Mesothelial cell of epicardium (in vitro differentiated cells): ENCODE data around the gene ACOXL. TPM values are rescaled to one million over a fixed set of nuclear protein-coding genes. Genes with fewer than 3 reads are reported as not detected.

ENCODE experiments used
- DNase-seq, 2 experiments: peaks; one replicate each; pipeline ENCODE4 v3.0.0; 2021; ENCODE audit warnings: low spot score in 2 of 2; ENCODE audit not compliant: unreplicated experiment in 2 of 2
- H3K27ac Mint-ChIP-seq: 2 replicates; pipeline ENCODE4 v1.8.0; 2021; ENCODE audit warnings: mixed read lengths
- H3K27me3 Mint-ChIP-seq: 2 replicates; pipeline ENCODE4 v1.8.0; 2021; ENCODE audit warnings: low read depth, mixed read lengths
- H3K36me3 Mint-ChIP-seq: 2 replicates; pipeline ENCODE4 v1.8.0; 2021; ENCODE audit warnings: mixed read lengths
- H3K4me1 Mint-ChIP-seq: 2 replicates; pipeline ENCODE4 v1.8.0; 2021; ENCODE audit warnings: mixed read lengths
- H3K4me3 Mint-ChIP-seq: 2 replicates; pipeline ENCODE4 v1.8.0; 2021; ENCODE audit warnings: mild to moderate bottlenecking, moderate library complexity, mixed read lengths
- H3K9me3 Mint-ChIP-seq: 2 replicates; pipeline ENCODE4 v1.8.0; 2021; ENCODE audit warnings: mixed read lengths
- CTCF ChIP-seq: fragments of 200-600 bp; sonication (generic); IDR thresholded peaks from one replicate; pipeline ENCODE4 v1.5.0; 2021; ENCODE audit warnings: antibody characterized with exemption; ENCODE audit not compliant: unreplicated experiment
- total RNA-seq: library from RNA; stranded (reverse); gene quantifications from 3 replicates; pipeline ENCODE4 v1.2.1, GENCODE V29; 2021

Gene ACOXL
- total RNA-seq, 1 donor from 2014 or later, result 0.20 TPM

DNA sequence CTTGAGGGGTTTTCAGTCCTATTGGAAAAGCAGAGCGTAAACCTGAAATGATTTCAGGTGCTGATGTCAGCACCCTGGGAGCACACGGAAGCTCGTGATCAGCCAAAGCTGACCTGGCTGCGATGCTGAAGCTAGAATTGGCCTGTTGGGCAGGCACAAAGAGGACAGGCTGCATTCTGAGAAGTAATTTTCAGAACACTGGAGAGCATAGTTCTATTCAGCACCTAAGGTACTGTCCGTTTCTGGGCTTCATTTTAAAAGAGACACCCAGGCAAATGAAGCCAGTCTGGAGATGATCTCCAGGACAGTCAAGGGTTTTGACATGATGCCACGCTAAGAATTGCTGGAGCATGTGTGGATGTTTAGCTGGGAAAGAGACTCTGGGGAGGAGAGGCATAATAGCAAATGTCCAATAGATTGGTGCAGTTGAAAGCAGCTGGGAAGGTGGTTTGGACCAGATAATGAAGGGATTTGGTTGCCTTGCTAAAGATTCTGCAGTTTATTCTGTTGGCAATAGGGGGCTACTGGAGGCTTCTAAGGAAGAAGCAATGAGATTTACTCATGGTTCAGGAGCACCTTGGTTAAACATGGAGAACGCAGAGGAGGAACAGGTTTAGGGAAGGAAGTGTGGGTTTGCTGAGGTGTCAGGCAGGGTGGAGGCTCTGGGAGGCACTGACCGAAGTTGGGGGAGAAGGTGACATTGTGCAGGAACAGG lies 86.6 kb downstream of the ACOXL start:
- no peak overlapping the region for H3K4me3 Mint-ChIP-seq
- no peak for DNase-seq
- H3K36me3 Mint-ChIP-seq, result no peaks in the 10 kb centered on the region
- peaks cover 12% of the 10 kb centered on the region for H3K9me3 Mint-ChIP-seq
- no peak overlapping the region for H3K27ac Mint-ChIP-seq
- no peaks in the 10 kb centered on the region for H3K4me1 Mint-ChIP-seq
- no peak for TF ChIP-seq CTCF
- H3K27me3 Mint-ChIP-seq, result peaks cover 55% of the 10 kb centered on the region

DNA sequence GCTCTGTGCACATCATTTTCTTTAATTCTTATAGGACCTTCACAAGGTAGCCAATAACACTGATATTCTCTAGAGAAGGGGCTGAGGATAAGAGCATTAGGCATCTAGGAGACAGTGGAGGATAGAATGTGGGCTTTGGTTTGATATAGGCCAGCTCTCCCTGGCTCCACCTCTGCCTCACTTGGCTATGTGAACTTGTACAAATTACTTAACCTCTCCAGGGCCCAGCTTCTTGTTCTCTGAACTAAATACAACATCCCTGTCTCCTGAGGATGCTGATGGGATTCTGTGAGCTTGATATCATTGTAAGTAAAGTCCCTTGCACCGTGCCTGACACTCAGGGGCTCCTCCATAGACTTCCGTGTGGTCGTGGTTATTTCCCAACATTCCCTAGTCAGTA lies 87.3 kb downstream of the ACOXL start:
- H3K27me3 Mint-ChIP-seq, result peaks cover 55% of the 10 kb centered on the region
- H3K4me1 Mint-ChIP-seq, result no peaks in the 10 kb centered on the region
- H3K36me3 Mint-ChIP-seq, result no peaks in the 10 kb centered on the region
- H3K9me3 Mint-ChIP-seq, result peaks cover 20% of the 10 kb centered on the region
- no peak overlapping the region for H3K27ac Mint-ChIP-seq
- DNase-seq, result no peak
- no peak overlapping the region for H3K4me3 Mint-ChIP-seq
- no peak for TF ChIP-seq CTCF

GRCh38 chr2:110820128-110820527 lies 87.8 kb downstream of the ACOXL start:
- H3K9me3 Mint-ChIP-seq, result peaks cover 24% of the 10 kb centered on the region
- DNase-seq, result no peak
- H3K27ac Mint-ChIP-seq, result no peak overlapping the region
- peaks cover 55% of the 10 kb centered on the region for H3K27me3 Mint-ChIP-seq
- no peak for TF ChIP-seq CTCF
- no peak overlapping the region for H3K4me3 Mint-ChIP-seq
- H3K4me1 Mint-ChIP-seq, result no peaks in the 10 kb centered on the region
- H3K36me3 Mint-ChIP-seq, result no peaks in the 10 kb centered on the region

- H3K27ac Mint-ChIP-seq, result no peak overlapping the region
- no peak for DNase-seq
- no peaks in the 10 kb centered on the region for H3K36me3 Mint-ChIP-seq
- peaks cover 29% of the 10 kb centered on the region for H3K9me3 Mint-ChIP-seq
- no peak overlapping the region for H3K4me3 Mint-ChIP-seq
- H3K27me3 Mint-ChIP-seq, result peaks cover 49% of the 10 kb centered on the region
- H3K4me1 Mint-ChIP-seq, result no peaks in the 10 kb centered on the region
- TF ChIP-seq CTCF, result no peak
Observed at GRCh38 chr2:110823165-110823564, 90.8 kb downstream of the ACOXL start.

DNA sequence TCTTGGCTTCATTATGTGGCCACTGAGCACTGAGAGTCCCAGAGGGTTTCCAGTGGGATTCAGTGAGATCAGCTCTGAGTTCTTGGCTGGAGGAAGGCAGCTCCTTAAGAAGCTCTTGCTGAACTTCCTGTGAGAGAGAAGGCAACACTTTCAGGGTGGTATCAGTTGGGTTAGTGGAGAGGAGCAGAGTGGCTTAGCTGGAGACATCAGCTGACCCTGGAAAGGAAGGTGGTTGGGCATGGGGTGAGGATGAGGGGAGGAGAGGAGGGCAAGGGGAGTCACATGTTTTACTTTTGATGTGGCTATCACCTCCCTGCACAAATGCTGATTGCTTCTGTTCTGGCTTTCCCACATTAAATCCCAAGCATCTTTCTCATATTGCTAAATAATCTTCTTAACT lies 95.1 kb downstream of the ACOXL start:
- Mint-ChIP-seq H3K27ac (no peak overlapping the region), H3K9me3 (peaks cover 26% of the 10 kb centered on the region), H3K27me3 (peaks cover 38% of the 10 kb centered on the region), H3K4me3 (no peak overlapping the region), H3K36me3 (no peaks in the 10 kb centered on the region), H3K4me1 (no peaks in the 10 kb centered on the region)
- TF ChIP-seq CTCF, result no peak
- no peak for DNase-seq
